OCI-LY3 (cell line): ENCODE data around the gene RAP1GDS1.

Source experiments
- H2AFZ ChIP-seq: fragments of 200-600, 300-600 bp; shearing (Covaris generic); 2 replicates; pipeline ENCODE4 v1.6.0; 2014; ENCODE audit warnings: antibody characterized with exemption, low read depth, low read length
- H3K27ac ChIP-seq: fragments of 200-600, 300-600 bp; sonication (generic); 2 replicates; pipeline ENCODE4 v1.5.1; 2014; ENCODE audit warnings: mild to moderate bottlenecking, low read length, moderate library complexity, mixed read lengths
- H3K27me3 ChIP-seq: fragments of 200-600, 300-600 bp; sonication (generic); 2 replicates; pipeline ENCODE4 v1.6.1; 2014; ENCODE audit warnings: low read depth, low read length, mixed read lengths
- H3K36me3 ChIP-seq: fragments of 200-600, 300-600 bp; sonication (generic); replicated peaks from 2 replicates; pipeline ENCODE3; 2014; ENCODE audit warnings: low read depth, low read length, mixed read lengths
- H3K4me1 ChIP-seq: fragments of 300-600, 200-600 bp; sonication (generic); 2 replicates; pipeline ENCODE4 v1.6.1; 2014; ENCODE audit warnings: low read length, mixed read lengths
- H3K4me2 ChIP-seq: fragments of 200-600, 300-600 bp; sonication (generic); 2 replicates; pipeline ENCODE4 v1.6.1; 2014; ENCODE audit warnings: low read length, mixed read lengths
- H3K4me3 ChIP-seq: fragments of 300-600, 200-600 bp; sonication (generic); 2 replicates; pipeline ENCODE4 v1.5.1; 2014; ENCODE audit warnings: antibody characterized with exemption, mild to moderate bottlenecking, low read length, moderate library complexity
- H3K79me2 ChIP-seq: fragments of 300-600, 200-600 bp; shearing (Covaris generic); 2 replicates; pipeline ENCODE4 v1.6.1; 2014; ENCODE audit warnings: mild to moderate bottlenecking, low read length, mixed read lengths
- H3K9ac ChIP-seq: fragments of 300-600, 200-600 bp; shearing (Covaris generic); 2 replicates; pipeline ENCODE4 v1.6.0; 2014; ENCODE audit warnings: mild to moderate bottlenecking, low read length, moderate library complexity
- H3K9me3 ChIP-seq: fragments of 200-600, 300-600 bp; shearing (Covaris generic); 2 replicates; pipeline ENCODE4 v1.6.1; 2014; ENCODE audit warnings: low read length, mixed read lengths; ENCODE audit not compliant: insufficient read depth
- H4K20me1 ChIP-seq: fragments of 200-600, 300-600 bp; sonication (generic); 2 replicates; pipeline ENCODE4 v1.6.1; 2016; ENCODE audit warnings: low read length, mixed read lengths; ENCODE audit not compliant: insufficient read depth
- CTCF ChIP-seq: fragments of 200-600, 300-600 bp; sonication (generic); IDR thresholded peaks from 2 replicates; pipeline ENCODE4 v1.5.1; 2014; ENCODE audit warnings: antibody characterized with exemption, low read length, low read depth
- EZH2phosphoT487 ChIP-seq: fragments of 200-600 bp; shearing (Covaris generic); IDR thresholded peaks from 2 replicates; pipeline ENCODE4 v1.6.1; 2018; ENCODE audit warnings: antibody characterized with exemption, mixed run types, low read depth

RAP1GDS1 gene

GRCh38 chr4:98310867-98311266 is 49.7 kb downstream of the RAP1GDS1 start:
- no peak overlapping the region for H3K9ac ChIP-seq
- H3K27ac ChIP-seq = no peak overlapping the region
- no peak overlapping the region for H2AFZ ChIP-seq
- H3K4me1 ChIP-seq = no peaks in the 10 kb centered on the region
- TF ChIP-seq EZH2phosphoT487 (no peak), CTCF (no peak)
- no peaks in the 10 kb centered on the region for H3K9me3 ChIP-seq
- no peak overlapping the region for H3K4me3 ChIP-seq
- H3K36me3 ChIP-seq = peaks cover 8% of the 10 kb centered on the region
- peaks cover 28% of the 10 kb centered on the region for H3K79me2 ChIP-seq
- H3K4me2 ChIP-seq = no peak overlapping the region
- H4K20me1 ChIP-seq = 0 out of 2 replicates have a peak, but pooled peaks cover 5% of the 10 kb centered on the region
- no peaks in the 10 kb centered on the region for H3K27me3 ChIP-seq

- H3K27ac ChIP-seq = no peak overlapping the region
- no peaks in the 10 kb centered on the region for H4K20me1 ChIP-seq
- H3K4me2 ChIP-seq = no peak overlapping the region
- H2AFZ ChIP-seq = no peak overlapping the region
- H3K36me3 ChIP-seq = peaks cover 4% of the 10 kb centered on the region
- TF ChIP-seq EZH2phosphoT487 (no peak), CTCF (no peak)
- no peaks in the 10 kb centered on the region for H3K9me3 ChIP-seq
- no peak overlapping the region for H3K9ac ChIP-seq
- peaks cover 23% of the 10 kb centered on the region for H3K79me2 ChIP-seq
- no peak overlapping the region for H3K4me3 ChIP-seq
- H3K27me3 ChIP-seq = no peaks in the 10 kb centered on the region
- H3K4me1 ChIP-seq = no peaks in the 10 kb centered on the region
These were observed 50.5 kb downstream of the RAP1GDS1 start for GRCh38 chr4:98311656-98312055.

- TF ChIP-seq CTCF (no peak), EZH2phosphoT487 (no peak)
- no peak overlapping the region for H3K4me3 ChIP-seq
- no peak overlapping the region for H2AFZ ChIP-seq
- H3K4me1 ChIP-seq = no peaks in the 10 kb centered on the region
- H4K20me1 ChIP-seq = no peaks in the 10 kb centered on the region
- no peak overlapping the region for H3K4me2 ChIP-seq
- H3K9ac ChIP-seq = no peak overlapping the region
- H3K27ac ChIP-seq = no peak overlapping the region
- H3K27me3 ChIP-seq = no peaks in the 10 kb centered on the region
- H3K36me3 ChIP-seq = peaks cover 25% of the 10 kb centered on the region
- H3K9me3 ChIP-seq = no peaks in the 10 kb centered on the region
- peaks cover 34% of the 10 kb centered on the region for H3K79me2 ChIP-seq
These were observed 53.8 kb downstream of the RAP1GDS1 start for GRCh38 chr4:98314791-98315565.

- no peaks in the 10 kb centered on the region for H3K9me3 ChIP-seq
- TF ChIP-seq EZH2phosphoT487 = no peak
- no peak for TF ChIP-seq CTCF
- no peaks in the 10 kb centered on the region for H3K27me3 ChIP-seq
- no peak overlapping the region for H2AFZ ChIP-seq
- no peak overlapping the region for H3K27ac ChIP-seq
- H3K4me2 ChIP-seq = no peak overlapping the region
- H3K4me1 ChIP-seq = no peaks in the 10 kb centered on the region
- no peaks in the 10 kb centered on the region for H4K20me1 ChIP-seq
- peaks cover 28% of the 10 kb centered on the region for H3K36me3 ChIP-seq
- H3K4me3 ChIP-seq = no peak overlapping the region
- peaks cover 20% of the 10 kb centered on the region; the same call in 1 of the 2 replicates for H3K79me2 ChIP-seq
- H3K9ac ChIP-seq = no peak overlapping the region
These were observed 57.3 kb downstream of the RAP1GDS1 start for GRCh38 chr4:98318521-98318920.
